IMR-90 (cell line): ENCODE measurements around the gene RAB4B. TPM values are rescaled to one million over a fixed set of nuclear protein-coding genes. Genes with fewer than 3 reads are reported as not detected.

Experiments
- ATAC-seq: fragments of 200-7000 bp; cut with Tn5 transposase; 2 replicates; pipeline ENCODE4 v1.9.1; 2020; ENCODE audit warnings: low read depth, mild to moderate bottlenecking, moderate library complexity
- BruUV-seq: library from RNA; stranded (reverse); fragments of 400-500 nt; replicated peaks from 2 replicates; lab custom pipeline; 2021; lab: Mats Ljungman, UMichigan
- CTCF ChIA-PET: fragments of 300-600 bp; formaldehyde crosslinking; extraction: SDS; loops from one replicate; lab custom pipeline; 2021; ENCODE audit warnings: antibody characterized with exemption; lab: Yijun Ruan, JAX
- POLR2A ChIA-PET: fragments of 300-600 bp; sonication (Branson Sonifier 250); formaldehyde crosslinking; loops from one replicate; lab custom pipeline; 2022; ENCODE audit warnings: antibody characterized with exemption; ENCODE audit not compliant: unreplicated experiment; lab: Charles Lee
- DNase-seq: peaks from one replicate; pipeline ENCODE4 v3.0.0; 2013
- H2AFZ ChIP-seq: replicated peaks from 2 replicates; pipeline ENCODE3; 2013; ENCODE audit warnings: low read length, mild to moderate bottlenecking; ENCODE audit not compliant: poor library complexity
- H2AK5ac ChIP-seq: 2 replicates; pipeline ENCODE4 v1.6.1; 2013; ENCODE audit warnings: low read depth, low read length, inconsistent platforms
- H2AK9ac ChIP-seq: replicated peaks from 2 replicates; pipeline ENCODE3; 2013; ENCODE audit warnings: mild to moderate bottlenecking, low read depth, low read length, moderate library complexity; ENCODE audit not compliant: poor library complexity
- H2BK120ac ChIP-seq: 2 replicates; pipeline ENCODE4 v1.6.1; 2013; ENCODE audit warnings: low read depth, low read length, inconsistent platforms
- H2BK15ac ChIP-seq: 3 replicates; pipeline ENCODE4 v1.6.1; 2013; ENCODE audit warnings: low read depth, low read length, inconsistent platforms
- H2BK20ac ChIP-seq: 2 replicates; pipeline ENCODE4 v1.6.1; 2013; ENCODE audit warnings: low read depth, mild to moderate bottlenecking, inconsistent platforms, low read length, moderate library complexity
- H2BK5ac ChIP-seq: 2 replicates; pipeline ENCODE4 v1.6.1; 2013; ENCODE audit warnings: mild to moderate bottlenecking, low read depth, low read length, inconsistent platforms; ENCODE audit not compliant: poor library complexity, severe bottlenecking
- H3K14ac ChIP-seq: replicated peaks from 2 replicates; pipeline ENCODE4 v1.6.1; 2013; ENCODE audit warnings: low read depth, low read length, inconsistent platforms
- H3K18ac ChIP-seq: 2 replicates; pipeline ENCODE4 v1.6.1; 2013; ENCODE audit warnings: low read depth, low read length, control low read depth
- H3K23ac ChIP-seq: 2 replicates; pipeline ENCODE4 v1.6.1; 2013; ENCODE audit warnings: low read depth, low read length, inconsistent platforms
- H3K27ac ChIP-seq: 2 replicates; pipeline ENCODE4 v1.5.1; 2013; ENCODE audit warnings: mild to moderate bottlenecking, control low read depth, low read length; ENCODE audit not compliant: insufficient read depth
- H3K27me3 ChIP-seq: 2 replicates; pipeline ENCODE4 v1.6.1; 2013; ENCODE audit warnings: low read length; ENCODE audit not compliant: control insufficient read depth, insufficient read depth
- H3K36me3 ChIP-seq: 2 replicates; pipeline ENCODE4 v1.6.1; 2013; ENCODE audit warnings: low read length, mixed read lengths; ENCODE audit not compliant: control insufficient read depth, insufficient read depth
- H3K4ac ChIP-seq: 2 replicates; pipeline ENCODE4 v1.6.1; 2013; ENCODE audit warnings: low read depth, low read length, inconsistent platforms
- H3K4me1 ChIP-seq: 2 replicates; pipeline ENCODE4 v1.6.1; 2013; ENCODE audit warnings: low read length, mixed read lengths; ENCODE audit not compliant: control insufficient read depth, insufficient read depth
- H3K4me2 ChIP-seq: 2 replicates; pipeline ENCODE4 v1.6.1; 2013; ENCODE audit warnings: low read depth, mild to moderate bottlenecking, control low read depth, low read length, moderate library complexity
- H3K4me3 ChIP-seq: 2 replicates; pipeline ENCODE4 v1.5.1; 2013; ENCODE audit warnings: low read depth, mild to moderate bottlenecking, control low read depth, low read length, moderate library complexity; ENCODE audit not compliant: insufficient read depth
- H3K56ac ChIP-seq: 2 replicates; pipeline ENCODE4 v1.6.1; 2013; ENCODE audit warnings: low read length, inconsistent platforms; ENCODE audit not compliant: insufficient read depth; ENCODE audit errors: extremely low read depth
- H3K79me1 ChIP-seq, 2 experiments: 2 replicates each; pipeline ENCODE4 v1.6.1; 2013; ENCODE audit warnings: low read length in 2 of 2, inconsistent platforms in 1 of 2, low read depth in 1 of 2
- H3K9ac ChIP-seq: 2 replicates; pipeline ENCODE4 v1.6.1; 2013; ENCODE audit warnings: low read depth, low read length, control low read depth
- H3K9me1 ChIP-seq: 2 replicates; pipeline ENCODE4 v1.6.1; 2013; ENCODE audit warnings: low read length, inconsistent platforms; ENCODE audit not compliant: insufficient read depth
- H3K9me3 ChIP-seq: 2 replicates; pipeline ENCODE4 v1.6.1; 2013; ENCODE audit warnings: low read length; ENCODE audit not compliant: control insufficient read depth, insufficient read depth
- H4K20me1 ChIP-seq: 2 replicates; pipeline ENCODE4 v1.6.1; 2013; ENCODE audit warnings: low read length, inconsistent platforms; ENCODE audit not compliant: insufficient read depth
- H4K5ac ChIP-seq: 2 replicates; pipeline ENCODE4 v1.6.1; 2013; ENCODE audit warnings: mild to moderate bottlenecking, low read depth, low read length, control low read depth
- H4K8ac ChIP-seq, 2 experiments: 2 replicates each; pipeline ENCODE4 v1.6.1; 2013; ENCODE audit warnings: low read depth in 2 of 2, low read length in 2 of 2, control low read depth in 1 of 2, inconsistent platforms in 1 of 2
- H4K91ac ChIP-seq: 2 replicates; pipeline ENCODE4 v1.6.1; 2013; ENCODE audit warnings: low read depth, low read length, inconsistent platforms; ENCODE audit not compliant: insufficient read depth
- CEBPB ChIP-seq: IDR thresholded peaks from 2 replicates; pipeline ENCODE4 v1.6.1; 2012; ENCODE audit warnings: low read depth, low read length, improper control_type of control experiment
- CHD1 ChIP-seq: IDR thresholded peaks from 2 replicates; pipeline ENCODE4 v1.6.1; 2012; ENCODE audit warnings: low read depth, low read length, improper control_type of control experiment
- CTCF ChIP-seq: conservative IDR thresholded peaks from 2 replicates; pipeline ENCODE4 v1.5.1; 2012; ENCODE audit warnings: mild to moderate bottlenecking, low read depth, low read length, improper control_type of control experiment
- MAFK ChIP-seq: IDR thresholded peaks from 2 replicates; pipeline ENCODE4 v1.6.1; 2012; ENCODE audit warnings: low read depth, low read length, improper control_type of control experiment
- MXI1 ChIP-seq: IDR thresholded peaks from 2 replicates; pipeline ENCODE4 v1.6.1; 2012; ENCODE audit warnings: low read depth, mild to moderate bottlenecking, low read length, moderate library complexity, borderline replicate concordance
- POLR2A ChIP-seq: IDR thresholded peaks from 2 replicates; pipeline ENCODE4 v1.6.1; 2012; ENCODE audit warnings: mild to moderate bottlenecking, low read depth, low read length
- RCOR1 ChIP-seq: IDR thresholded peaks from 2 replicates; pipeline ENCODE4 v1.6.1; 2012; ENCODE audit warnings: mild to moderate bottlenecking, low read length, improper control_type of control experiment; ENCODE audit not compliant: insufficient replicate concordance
- WGBS, 2 experiments: methylation state at CpG; one replicate each; pipeline versions ENCODE4 v1.1.5 to v1.1.7; 2013; ENCODE audit warnings: missing lambda C conversion rate in 2 of 2; ENCODE audit not compliant: insufficient read length in 1 of 2; ENCODE audit errors: extremely low coverage in 2 of 2; 5-methylcytosine and 5-hydroxymethylcytosine counted together
- dilution Hi-C: fragments of 300-500 bp; cut with HindIII; formaldehyde crosslinking; loops from one replicate; pipeline ENCODE4 v1.14.3; 2018; ENCODE audit warnings: low sequenced_read_pairs; ENCODE audit not compliant: unreplicated experiment
- in situ Hi-C: fragments of 300-500 bp; cut with MboI; formaldehyde crosslinking; loops from 3 replicates; pipeline ENCODE4 v1.14.3; 2019; ENCODE audit warnings: low sequenced_read_pairs, inconsistent platforms, mixed read lengths
- intact Hi-C: fragments of 100-400 bp; cut with micrococcal nuclease; formaldehyde crosslinking; loops from 2 replicates; pipeline ENCODE4 v1.10.0; 2022
- polyA plus RNA-seq, 3 experiments: library from polyadenylated mRNA; depleted of rRNA; stranded (reverse); fragments of >200 nt; gene quantifications; 2 replicates each; pipeline ENCODE4 v1.2.3, GENCODE V29; 2012; ENCODE audit warnings: low replicate concordance in 1 of 3
- total RNA-seq: library from RNA; depleted of rRNA; stranded (reverse); fragments of >200 nt; gene quantifications from 2 replicates; pipeline ENCODE4 v1.2.3, GENCODE V29; 2012
- TF ChIP-seq, protein P1 (sequence below): fragments of 150-350 bp; IDR thresholded peaks from 2 replicates; pipeline ENCODE4 v1.6.1; 2017; ENCODE audit warnings: mild to moderate bottlenecking, antibody characterized with exemption, low read length, low read depth

The RAB4B gene
- total and polyA plus RNA-seq, 2 of the 4 experiments (the other 2 are of a cell fraction) = 7.9 to 21.4 TPM

- Histone ChIP-seq H3K79me1 (peaks cover 0 to 4% of the 10 kb centered on the region in 2 experiments; a peak in 1 of 4 replicates), H3K18ac (no peak overlapping the region), H2BK15ac (no peak overlapping the region), H4K20me1 (no peaks in the 10 kb centered on the region), H2BK120ac (no peak overlapping the region), H3K4me1 (peaks cover 10% of the 10 kb centered on the region), H4K5ac (no peak overlapping the region), H3K9ac (no peak overlapping the region), H3K4me3 (no peak overlapping the region), H2AFZ (no peak overlapping the region), H3K23ac (no peak overlapping the region), H3K27me3 (no peaks in the 10 kb centered on the region), H2AK9ac (no peak overlapping the region), H4K8ac (no peak overlapping the region), H3K27ac (no peak overlapping the region), H3K36me3 (peaks cover 24% of the 10 kb centered on the region), H4K91ac (no peak overlapping the region), H2BK5ac (no peak overlapping the region), H3K9me1 (peaks cover 7% of the 10 kb centered on the region; the same call in 1 of the 2 replicates), H2AK5ac (no peak overlapping the region), H3K4ac (no peak overlapping the region), H3K9me3 (no peaks in the 10 kb centered on the region), H3K56ac (no peak overlapping the region), H3K4me2 (no peak overlapping the region), H2BK20ac (no peak overlapping the region), H3K14ac (no peak overlapping the region)
- POLR2A ChIA-PET = no interaction called here
- in situ Hi-C loops = no loop called here
- CTCF ChIA-PET = no interaction called here
- WGBS, 2 experiments = 100% methylated on average over 1 of the region's 6 CpGs; no CpG with 5 or more reads in 1 of the 2 experiments
- dilution Hi-C loops = no loop called here
- BruUV-seq = no TSS peak
- TF ChIP-seq MAFK (no peak), POLR2A (no peak), CHD1 (no peak), RCOR1 (no peak), MXI1 (no peak), CTCF (no peak), CEBPB (no peak)
- TF ChIP-seq, protein P1, sequence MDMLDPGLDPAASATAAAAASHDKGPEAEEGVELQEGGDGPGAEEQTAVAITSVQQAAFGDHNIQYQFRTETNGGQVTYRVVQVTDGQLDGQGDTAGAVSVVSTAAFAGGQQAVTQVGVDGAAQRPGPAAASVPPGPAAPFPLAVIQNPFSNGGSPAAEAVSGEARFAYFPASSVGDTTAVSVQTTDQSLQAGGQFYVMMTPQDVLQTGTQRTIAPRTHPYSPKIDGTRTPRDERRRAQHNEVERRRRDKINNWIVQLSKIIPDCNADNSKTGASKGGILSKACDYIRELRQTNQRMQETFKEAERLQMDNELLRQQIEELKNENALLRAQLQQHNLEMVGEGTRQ = no peak
- ATAC-seq (no peak), DNase-seq (no peak)
- intact Hi-C loops = no loop called here
Observed at GRCh38 chr19:40740747-40741146, 37.3 kb upstream of the RAB4B start.
